ENCODE data around the gene DHRSX.

GRCh38 chrX:2547736-2548135 lies 47.0 kb upstream of the DHRSX start:
- TF ChIP-seq YY1 (IDR thresholded peaks at IDR 0.05; ENCODE audit: insufficient read depth, insufficient read length), result no peak
- TF ChIP-seq SUZ12 (IDR thresholded peaks at IDR 0.05; ENCODE audit: extremely low read depth, insufficient read depth, insufficient read length), result no peak
